Smooth muscle cell (in vitro differentiated cells): Measurements from ENCODE around the gene TMEM53. TPM values are rescaled to one million over a fixed set of nuclear protein-coding genes. Genes with fewer than 3 reads are reported as not detected.

ENCODE experiments used
- DNase-seq: peaks from one replicate; lab custom pipeline; 2025; ENCODE audit not compliant: unreplicated experiment; lab: John Stamatoyannopoulos, UW
- H2AFZ ChIP-seq: fragments of 200-600 bp; sonication (generic); 2 replicates; pipeline ENCODE4 v1.6.0; 2016; ENCODE audit warnings: antibody characterized with exemption, low read depth, mild to moderate bottlenecking
- H3F3A ChIP-seq: fragments of 200-600 bp; sonication (generic); 2 replicates; pipeline ENCODE4 v1.6.0; 2017; ENCODE audit warnings: antibody characterized with exemption, low read depth
- H3K27ac ChIP-seq: fragments of 200-600 bp; sonication (generic); 2 replicates; pipeline ENCODE4 v1.5.1; 2016; ENCODE audit warnings: low read depth, mild to moderate bottlenecking
- H3K27me3 ChIP-seq: fragments of 200-600 bp; sonication (generic); 2 replicates; pipeline ENCODE4 v1.6.1; 2016; ENCODE audit warnings: low read depth, mild to moderate bottlenecking
- H3K36me3 ChIP-seq: fragments of 200-600 bp; sonication (generic); 2 replicates; pipeline ENCODE4 v1.5.1; 2016; ENCODE audit warnings: low read depth
- H3K4me1 ChIP-seq: fragments of 200-600 bp; sonication (generic); 2 replicates; pipeline ENCODE4 v1.5.1; 2016; ENCODE audit warnings: low read depth
- H3K4me2 ChIP-seq: fragments of 200-600 bp; sonication (generic); 2 replicates; pipeline ENCODE4 v1.6.0; 2016; ENCODE audit warnings: mild to moderate bottlenecking
- H3K4me3 ChIP-seq: fragments of 200-600 bp; sonication (generic); 2 replicates; pipeline ENCODE4 v1.5.1; 2016; ENCODE audit warnings: mild to moderate bottlenecking
- H3K79me2 ChIP-seq: fragments of 200-600 bp; sonication (generic); 2 replicates; pipeline ENCODE4 v1.6.0; 2016; ENCODE audit warnings: low read depth, mild to moderate bottlenecking
- H3K9ac ChIP-seq: fragments of 200-600 bp; sonication (generic); 2 replicates; pipeline ENCODE4 v1.6.0; 2016; ENCODE audit warnings: low read depth
- H3K9me3 ChIP-seq: fragments of 200-600 bp; sonication (generic); replicated peaks from 2 replicates; pipeline ENCODE4 v1.5.1; 2016; ENCODE audit warnings: low read depth
- H4K20me1 ChIP-seq: fragments of 200-600 bp; sonication (generic); 2 replicates; pipeline ENCODE4 v1.6.0; 2016; ENCODE audit warnings: low read depth
- CTCF ChIP-seq: fragments of 200-600 bp; sonication (generic); IDR thresholded peaks from 2 replicates; pipeline ENCODE4 v1.5.1; 2017; ENCODE audit warnings: borderline replicate concordance, mild to moderate bottlenecking, antibody characterized with exemption; ENCODE audit not compliant: insufficient read depth, poor library complexity, severe bottlenecking
- WGBS: methylation state at CpG from one replicate; pipeline ENCODE4 v1.1.7; 2016; ENCODE audit warnings: low lambda C conversion rate; 5-methylcytosine and 5-hydroxymethylcytosine counted together
- polyA plus RNA-seq: library from polyadenylated mRNA; unstranded; fragments of >200 nt; fragmentation: Nextera tagmentation; extraction: Ambion mirVana; gene quantifications from 2 replicates; pipeline ENCODE4 v1.2.1, GENCODE V29; 2016
- total RNA-seq: library from RNA; depleted of rRNA; stranded (reverse); fragments of >200 nt; gene quantifications from 2 replicates; pipeline ENCODE4 v1.2.3, GENCODE V29; 2014

The TMEM53 gene
- total and polyA plus RNA-seq, 2 experiments from 2014 or later: 8.1 to 15.5 TPM

DNA sequence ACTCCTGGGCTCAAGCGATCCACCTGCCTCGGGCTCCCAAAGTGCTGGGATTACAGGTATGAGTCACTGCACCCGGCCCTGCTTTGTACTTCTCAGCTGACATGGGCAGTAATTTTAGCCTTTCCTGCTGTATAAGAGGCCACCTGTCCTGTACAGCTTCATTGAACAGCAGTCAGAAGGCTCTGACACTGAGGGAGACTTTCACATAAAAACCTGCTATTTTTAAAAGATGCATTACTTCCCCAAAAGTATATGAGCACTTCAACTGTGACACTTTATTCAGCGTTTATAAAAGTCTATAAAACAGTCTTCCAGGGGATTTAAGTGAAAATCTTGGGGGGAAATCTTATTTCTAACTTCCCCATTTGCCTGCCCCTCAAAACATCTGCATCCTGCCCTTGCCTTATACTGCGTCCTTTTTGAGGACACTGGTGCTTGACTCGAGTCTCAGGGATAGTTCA lies 39.1 kb upstream of the TMEM53 start:
- no peak for TF ChIP-seq CTCF
- no peak overlapping the region for H3K4me2 ChIP-seq
- H3K36me3 ChIP-seq: no peaks in the 10 kb centered on the region
- H3K4me1 ChIP-seq: no peaks in the 10 kb centered on the region
- H4K20me1 ChIP-seq: no peaks in the 10 kb centered on the region
- whole genome bisulfite sequencing: 73% methylated on average over 6 of the region's 6 CpGs
- H3K79me2 ChIP-seq: no peaks in the 10 kb centered on the region
- no peak overlapping the region for H3K27ac ChIP-seq
- no peak for DNase-seq
- H3K4me3 ChIP-seq: no peak overlapping the region
- no peaks in the 10 kb centered on the region for H3K9me3 ChIP-seq
- no peaks in the 10 kb centered on the region for H3K27me3 ChIP-seq
- H3F3A ChIP-seq: no peaks in the 10 kb centered on the region
- H3K9ac ChIP-seq: no peak overlapping the region
- no peak overlapping the region for H2AFZ ChIP-seq

GRCh38 chr1:44707959-44708831 lies 33.9 kb upstream of the TMEM53 start:
- no peaks in the 10 kb centered on the region for H3K27me3 ChIP-seq
- no peak for DNase-seq
- H4K20me1 ChIP-seq: no peaks in the 10 kb centered on the region
- H3K79me2 ChIP-seq: no peaks in the 10 kb centered on the region
- H3K9ac ChIP-seq: peak overlapping the region; percentile 44
- H3K36me3 ChIP-seq: no peaks in the 10 kb centered on the region
- no peaks in the 10 kb centered on the region for H3K9me3 ChIP-seq
- no peaks in the 10 kb centered on the region for H3F3A ChIP-seq
- no peak overlapping the region for H2AFZ ChIP-seq
- H3K27ac ChIP-seq: peak overlapping the region; percentile 84
- H3K4me2 ChIP-seq: no peak overlapping the region
- no peaks in the 10 kb centered on the region for H3K4me1 ChIP-seq
- no peak overlapping the region for H3K4me3 ChIP-seq
- TF ChIP-seq CTCF: peak; percentile 48
- 58% methylated on average over 15 of the region's 15 CpGs for WGBS

- H4K20me1 ChIP-seq: no peaks in the 10 kb centered on the region
- H3K36me3 ChIP-seq: no peaks in the 10 kb centered on the region
- DNase-seq: no peak
- no peak overlapping the region for H2AFZ ChIP-seq
- H3K79me2 ChIP-seq: no peaks in the 10 kb centered on the region
- H3K4me1 ChIP-seq: no peaks in the 10 kb centered on the region
- no peak overlapping the region for H3K4me3 ChIP-seq
- peak overlapping the region; percentile 13 for H3K4me2 ChIP-seq
- H3K9me3 ChIP-seq: no peaks in the 10 kb centered on the region
- no peaks in the 10 kb centered on the region for H3K27me3 ChIP-seq
- peak overlapping the region; percentile 44 for H3K9ac ChIP-seq
- H3F3A ChIP-seq: no peaks in the 10 kb centered on the region
- no peak for TF ChIP-seq CTCF
- peak overlapping the region; percentile 84 for H3K27ac ChIP-seq
- 82% methylated on average over 6 of the region's 6 CpGs for WGBS
Observed at GRCh38 chr1:44707112-44707881, 33.0 kb upstream of the TMEM53 start.
